Measurements from ENCODE around the gene BCR.

BCR gene

DNA sequence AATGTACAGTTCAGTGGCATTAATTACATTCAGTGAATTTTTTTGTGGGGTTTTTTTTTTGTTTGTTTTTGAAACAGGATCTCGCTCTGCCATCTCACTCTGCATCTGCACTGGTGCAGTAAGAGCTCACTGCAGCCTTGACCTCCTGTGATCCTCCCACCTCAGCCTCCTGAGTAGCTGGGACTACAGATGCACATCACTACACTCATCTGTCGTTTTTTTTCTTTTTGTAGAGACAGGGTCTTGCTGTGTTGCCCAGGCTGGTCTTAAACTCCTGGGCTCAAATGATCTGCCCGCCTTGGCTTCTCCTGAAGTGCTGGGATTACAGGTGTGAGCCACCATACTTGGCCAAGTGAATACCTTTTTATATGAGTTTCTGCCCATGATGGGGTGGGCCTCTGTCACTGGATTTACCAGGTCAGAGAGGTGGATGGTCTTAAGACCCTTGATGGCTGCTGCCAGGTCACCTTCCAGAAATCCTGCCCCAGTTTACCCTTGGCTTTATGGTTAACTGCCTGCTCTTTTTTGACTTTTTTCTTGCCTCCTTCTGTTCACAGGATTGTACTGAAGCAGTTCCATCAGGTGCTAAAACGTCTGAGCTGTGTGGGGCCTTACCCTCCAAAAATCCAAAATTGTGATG is 22.6 kb downstream of the BCR start:
- no peak for DNase-seq

DNA sequence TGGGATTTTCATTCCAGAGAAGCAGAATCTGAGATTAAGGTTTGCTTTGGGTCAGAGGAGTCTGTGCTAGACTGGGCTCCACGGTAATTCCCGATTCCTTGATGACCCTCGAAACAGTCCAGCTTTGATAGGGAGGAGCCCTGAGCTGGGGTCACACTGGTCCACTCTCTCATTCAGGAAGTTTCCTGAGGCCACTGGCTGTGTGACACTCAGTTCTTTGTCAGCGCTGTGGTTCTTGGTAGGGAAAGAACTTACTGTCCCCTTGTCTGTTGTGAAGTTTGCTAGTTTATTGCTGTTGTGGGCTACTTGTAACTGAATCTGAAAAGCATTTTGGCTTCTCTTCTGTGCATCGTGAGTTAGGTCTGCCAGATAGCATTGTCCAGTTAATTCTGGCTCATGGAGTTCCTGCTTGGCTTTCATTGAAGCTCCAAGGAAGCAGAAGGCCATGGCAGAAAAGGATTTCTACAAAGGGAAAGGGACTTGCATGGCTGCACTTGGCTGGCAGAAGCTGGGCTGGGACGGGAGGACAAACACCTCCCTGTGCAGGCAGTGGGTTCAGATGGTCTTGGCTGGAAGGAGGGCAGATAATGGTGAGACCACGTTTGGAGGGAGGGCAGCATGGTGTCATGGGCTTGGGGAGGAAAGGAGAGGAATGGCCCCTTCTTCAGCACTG is 23.3 kb downstream of the BCR start:
- DNase-seq = no peak

DNA sequence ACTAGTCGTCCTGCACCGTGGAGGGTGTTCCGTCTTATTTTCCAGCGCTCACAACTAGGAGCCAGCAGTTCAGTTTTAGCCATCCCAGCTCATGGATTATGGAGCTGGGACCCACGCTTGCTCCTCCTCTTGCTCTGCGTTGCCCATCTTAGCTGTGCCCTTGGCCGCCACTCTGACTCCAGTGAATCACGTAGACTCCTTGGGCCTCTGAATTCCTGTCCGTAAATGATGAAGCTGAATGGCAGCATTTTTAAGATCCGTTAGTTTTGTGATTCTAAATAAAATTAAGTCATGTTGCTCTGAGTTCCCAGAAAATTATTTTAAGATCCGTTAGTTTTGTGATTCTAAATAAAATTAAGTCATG is 23.8 kb downstream of the BCR start:
- no peak for DNase-seq

DNA sequence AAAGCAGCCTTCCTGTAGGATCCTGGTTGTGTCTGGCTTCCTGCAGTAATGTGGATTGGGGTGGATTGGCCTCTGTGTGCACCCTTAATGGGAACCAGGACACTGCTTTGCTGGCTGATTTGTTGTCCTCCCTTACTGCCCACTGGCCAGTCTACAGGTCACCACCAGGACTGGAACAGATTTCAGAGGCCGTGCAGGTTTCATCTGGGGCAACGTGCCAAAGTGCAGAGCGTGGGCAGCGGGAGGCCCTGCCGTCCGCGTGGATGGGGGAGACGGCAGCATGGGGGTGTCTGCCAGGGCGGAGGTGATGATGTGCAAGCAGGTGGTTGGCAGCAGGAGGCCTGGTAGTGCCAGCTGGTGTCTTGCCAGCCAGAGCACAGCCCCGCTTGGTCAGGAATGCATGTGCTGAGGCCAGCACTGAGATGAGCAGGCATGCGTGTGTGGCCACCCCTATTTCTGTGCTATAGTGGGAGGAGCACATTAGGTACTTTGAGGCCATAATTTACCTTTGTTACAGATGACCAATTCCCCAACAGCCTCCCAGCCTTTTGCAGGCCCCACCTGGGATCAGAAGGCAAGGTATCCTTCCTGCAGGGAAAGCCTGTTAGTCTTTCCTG is 24.3 kb downstream of the BCR start:
- no peak for DNase-seq

DNA sequence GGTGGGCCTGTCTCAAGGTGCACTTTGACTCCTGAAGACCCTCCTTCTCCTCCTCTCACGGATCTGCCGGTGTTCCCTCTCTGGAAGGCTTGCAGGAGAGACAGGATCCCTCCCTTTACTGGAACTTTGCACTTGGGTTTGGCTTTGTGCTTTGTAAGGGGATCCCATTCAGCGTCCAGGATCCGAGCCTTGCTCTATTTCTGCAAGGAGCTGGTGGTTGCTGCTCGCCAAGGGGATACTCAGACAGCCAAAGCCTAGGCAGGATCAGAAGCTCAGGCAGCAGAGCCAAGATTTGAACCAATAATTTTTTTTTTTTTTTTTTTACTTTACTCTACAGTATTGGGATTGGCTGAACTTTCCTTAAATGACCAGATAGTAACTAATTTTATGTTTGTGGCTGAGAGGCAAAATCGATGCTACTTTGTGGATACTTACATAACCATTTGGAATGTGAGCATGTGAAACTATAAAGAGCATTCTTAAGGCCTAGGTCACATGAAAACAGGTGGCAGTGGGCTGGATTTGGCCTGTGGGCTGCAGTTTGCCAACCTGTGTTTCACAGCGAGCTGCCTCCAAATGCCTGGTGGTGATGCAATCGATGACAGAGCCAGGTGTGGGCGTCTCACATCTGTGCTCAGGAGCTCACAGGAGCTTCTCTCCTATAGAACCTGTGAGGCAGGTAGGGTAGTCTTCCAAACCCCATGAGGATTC is 25.2 kb downstream of the BCR start:
- DNase-seq = no peak

DNA sequence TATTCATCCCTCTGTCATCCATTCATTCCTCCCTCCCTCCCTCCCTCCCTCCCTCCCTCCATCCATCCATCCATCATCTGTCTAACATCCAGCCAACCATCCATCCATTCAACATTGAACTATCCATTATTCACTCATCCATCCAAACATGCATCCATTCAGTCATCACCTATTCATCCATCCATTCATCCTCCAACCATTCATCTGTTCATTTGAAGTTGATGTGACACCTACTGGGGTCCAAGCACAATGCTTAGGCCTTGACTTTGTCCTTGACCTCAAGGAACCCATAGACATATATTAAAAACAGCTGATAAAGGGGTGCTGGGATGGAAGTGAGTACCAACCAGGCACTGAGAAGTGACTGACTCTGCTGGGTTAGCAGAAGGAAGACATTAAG is 26.6 kb downstream of the BCR start:
- DNase-seq = no peak

GRCh38 chr22:23207729-23208393 is 27.6 kb downstream of the BCR start:
- no peak for DNase-seq

GRCh38 chr22:23210428-23211170 is 30.3 kb downstream of the BCR start:
- no peak for DNase-seq

DNA sequence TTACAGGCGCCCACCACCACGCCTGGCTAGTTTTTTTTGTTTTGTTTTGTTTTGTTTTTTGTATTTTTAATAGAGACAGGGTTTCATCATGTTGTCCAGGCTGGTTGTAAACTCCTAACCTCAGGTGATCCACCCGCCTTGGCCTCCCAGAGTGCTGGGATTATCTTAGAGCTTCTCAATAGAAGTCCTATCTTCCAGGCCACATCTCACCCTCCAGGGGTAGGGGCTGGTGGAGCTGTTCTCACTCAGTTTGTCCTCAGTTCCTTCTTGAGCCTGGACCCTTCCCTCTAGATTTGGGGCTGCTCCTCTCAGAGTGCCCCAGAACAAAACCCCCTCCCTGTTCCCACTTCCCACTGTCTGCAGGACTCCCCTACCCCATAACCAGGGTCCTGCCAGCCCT is 31.3 kb downstream of the BCR start:
- no peak for DNase-seq

- DNase-seq = no peak
These were observed 32.0 kb downstream of the BCR start for GRCh38 chr22:23212061-23213021.

GRCh38 chr22:23213022-23213555 is 32.8 kb downstream of the BCR start:
- no peak for DNase-seq

DNA sequence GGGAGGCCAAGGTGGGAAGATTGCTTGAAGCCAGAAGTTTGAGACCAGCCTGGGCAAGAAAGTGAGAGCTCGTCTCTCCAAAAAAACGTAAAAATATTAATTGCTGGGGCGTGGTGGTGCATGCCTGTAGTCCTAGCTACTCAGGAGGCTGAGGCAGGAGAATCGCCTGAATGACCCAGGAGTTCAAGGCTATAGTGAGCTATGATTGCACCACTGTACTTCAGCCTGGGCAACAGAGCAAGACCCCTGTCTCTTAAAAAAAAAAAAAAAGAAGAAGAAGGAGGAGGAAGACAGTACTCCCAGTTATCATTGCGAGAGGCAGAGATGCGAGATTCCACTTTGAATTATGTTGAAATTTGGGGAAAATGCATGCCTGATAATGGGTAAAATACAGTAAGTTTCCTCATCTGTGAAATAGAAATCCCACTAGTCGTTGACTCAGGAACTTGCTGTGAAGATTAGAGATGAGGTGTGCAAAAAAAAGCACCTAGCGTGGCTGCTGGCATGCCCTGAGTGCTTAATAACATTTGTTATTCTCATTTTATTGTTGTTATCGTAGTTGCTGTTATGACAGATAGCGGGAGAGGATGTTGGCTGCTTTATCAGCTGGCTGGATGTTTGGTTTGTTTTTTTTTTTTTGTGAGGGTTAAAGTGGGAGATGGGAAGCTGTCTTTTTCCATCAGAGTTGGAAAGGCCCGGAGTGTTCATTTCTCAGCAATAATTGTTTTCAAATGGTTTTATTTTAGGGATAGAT is 33.4 kb downstream of the BCR start:
- DNase-seq = peak in 1 of 2 donors; percentile 40

DNA sequence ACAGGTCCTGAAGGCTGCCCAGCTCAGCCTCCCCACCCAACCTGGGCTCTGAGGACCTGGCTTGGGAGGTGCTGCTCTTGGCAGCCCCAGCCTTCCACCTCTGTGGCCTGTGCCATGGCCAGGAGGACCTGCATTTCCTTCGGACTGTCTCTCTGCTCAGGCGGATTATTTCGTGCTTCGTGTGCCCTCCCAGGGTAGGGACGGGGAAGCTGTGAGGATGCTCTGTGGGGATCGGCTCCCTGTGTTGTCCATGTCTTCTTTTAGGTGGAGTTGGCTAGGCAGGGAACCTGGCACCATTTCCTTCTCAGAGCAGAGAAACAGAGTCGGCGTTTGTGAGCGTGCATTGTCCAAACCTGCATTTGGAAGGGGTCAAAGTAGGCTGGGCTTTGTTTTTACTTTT is 34.1 kb downstream of the BCR start:
- DNase-seq = no peak

- peak; percentile 27 to 29 for DNase-seq
These were observed 35.3 kb downstream of the BCR start for GRCh38 chr22:23215294-23216241.

DNA sequence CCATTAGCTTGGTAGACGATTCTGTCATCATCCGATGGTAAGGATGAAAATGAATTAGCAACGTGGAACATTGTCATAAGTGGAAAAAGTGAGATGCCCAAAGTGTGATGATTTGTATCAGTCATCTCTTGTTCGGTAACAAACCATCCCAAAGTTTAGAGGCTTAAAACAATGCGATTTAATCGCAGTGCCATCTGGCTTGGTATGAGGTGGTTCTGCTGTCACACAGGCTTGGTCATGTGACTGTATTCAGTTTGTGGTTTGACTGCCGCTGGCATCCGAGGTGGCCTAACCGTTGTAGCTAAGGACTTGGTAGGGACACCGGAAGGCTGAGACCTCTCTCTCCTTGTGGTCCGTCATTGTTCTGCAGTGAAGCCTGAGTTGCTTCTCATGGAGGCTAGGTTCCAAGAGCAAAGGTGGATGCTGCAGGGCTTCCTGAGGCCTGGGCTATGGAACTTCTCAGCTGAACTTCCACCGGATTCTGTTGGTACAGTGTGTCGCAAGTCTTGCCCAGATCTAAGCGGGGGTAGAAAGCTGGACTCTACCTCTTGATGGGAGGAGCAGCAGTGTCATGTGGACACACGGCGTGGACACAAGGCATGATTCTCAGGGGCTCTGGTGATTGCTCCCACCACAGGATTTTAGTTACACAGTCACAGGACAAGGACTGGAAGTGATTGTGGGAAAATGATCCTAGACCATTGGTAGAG is 36.3 kb downstream of the BCR start:
- DNase-seq = peak; percentile 18 to 29

- DNase-seq = no peak
These were observed 37.1 kb downstream of the BCR start for GRCh38 chr22:23217171-23218052.

Measured in inflammatory macrophage treated with lipopolysaccharide for 1 hour (primary cell).